K562 (cell line): ENCODE data around the gene POC5. TPM values are rescaled to one million over a fixed set of nuclear protein-coding genes. Genes with fewer than 3 reads are reported as not detected.

Source experiments
- CC2D1A ChIP-seq: fragments of 450-650 bp; IDR thresholded peaks from 2 replicates; pipeline ENCODE4 v1.6.1; 2017; ENCODE audit warnings: mild to moderate bottlenecking
- CCAR2 ChIP-seq: fragments of 200-400 bp; formaldehyde crosslinking; IDR thresholded peaks from 2 replicates; pipeline ENCODE4 v1.6.1; 2017; ENCODE audit warnings: mild to moderate bottlenecking, low read depth, low read length
- CEBPG ChIP-seq, 3 experiments: fragments of 200-800 bp in 1 of 3; sonication (Bioruptor generic) in 1 of 3; sonication (generic) in 1 of 3; formaldehyde crosslinking in 1 of 3; IDR thresholded peaks in 2 of 3; conservative IDR thresholded peaks in 1 of 3; 2 replicates each; pipeline versions ENCODE4 v1.6.1 to v1.8.0; 2016 to 2022; ENCODE audit warnings: missing compliant biosample characterization in 2 of 3, missing genetic modification characterization in 2 of 3, mild to moderate bottlenecking in 1 of 3, missing genetic modification reagents in 1 of 3
- CHD2 ChIP-seq: IDR thresholded peaks from 2 replicates; pipeline ENCODE4 v1.6.1; 2011; ENCODE audit warnings: low read depth, low read length
- E2F3 ChIP-seq: fragments of 250-450 bp; sonication (Bioruptor Pico); IDR thresholded peaks from 2 replicates; pipeline ENCODE4 v1.4.0; 2020; ENCODE audit warnings: mild to moderate bottlenecking
- EP400 ChIP-seq: fragments of 450-650 bp; IDR thresholded peaks from 2 replicates; pipeline ENCODE4 v1.6.1; 2017; ENCODE audit warnings: antibody characterized with exemption, mild to moderate bottlenecking, moderate library complexity
- GTF2F1 ChIP-seq: IDR thresholded peaks from 2 replicates; pipeline ENCODE4 v1.6.1; 2011; ENCODE audit warnings: low read depth, low read length, improper control_type of control experiment
- HMGN3 ChIP-seq: IDR thresholded peaks from 2 replicates; pipeline ENCODE4 v1.6.1; 2011; ENCODE audit warnings: borderline replicate concordance, low read depth, mild to moderate bottlenecking, mixed read lengths, low read length; ENCODE audit not compliant: insufficient read length; ENCODE audit errors: extremely low read depth
- IRF2 ChIP-seq: sonication (generic); formaldehyde crosslinking; IDR thresholded peaks from 2 replicates; pipeline ENCODE4 v1.8.1; 2022; ENCODE audit warnings: mild to moderate bottlenecking, missing genetic modification reagents
- JUN ChIP-seq, 2 experiments: sonication (generic) in 1 of 2; formaldehyde crosslinking in 1 of 2; IDR thresholded peaks; 2 replicates each; pipeline versions ENCODE4 v1.6.1 to v1.8.0; 2012 to 2022; ENCODE audit warnings: borderline replicate concordance in 2 of 2, mild to moderate bottlenecking in 2 of 2, improper control_type of control experiment in 1 of 2, low read depth in 1 of 2, low read length in 1 of 2, missing genetic modification reagents in 1 of 2
- KDM4B ChIP-seq, 2 experiments: fragments of 450-650 bp in 1 of 2; sonication (generic) in 1 of 2; IDR thresholded peaks; 2 replicates each; pipeline ENCODE4 v1.6.1; 2016 to 2017; ENCODE audit warnings: borderline replicate concordance in 2 of 2, antibody characterized with exemption in 1 of 2, low read depth in 1 of 2, mild to moderate bottlenecking in 1 of 2
- L3MBTL2 ChIP-seq: fragments of 450-650 bp; IDR thresholded peaks from 2 replicates; pipeline ENCODE4 v1.6.1; 2016; ENCODE audit warnings: mild to moderate bottlenecking, moderate library complexity
- MAFK ChIP-seq: IDR thresholded peaks from 2 replicates; pipeline ENCODE4 v1.6.1; 2011; ENCODE audit warnings: low read length, improper control_type of control experiment
- MBD2 ChIP-seq: sonication (generic); IDR thresholded peaks from 2 replicates; pipeline ENCODE4 v1.6.1; 2016; ENCODE audit warnings: low read depth, borderline replicate concordance
- MYBL2 ChIP-seq, 2 experiments: fragments of 450-650 bp in 1 of 2; sonication (generic) in 1 of 2; formaldehyde crosslinking in 1 of 2; IDR thresholded peaks; 2 replicates each; pipeline versions ENCODE4 v1.6.1 to v1.8.1; 2017 to 2022; ENCODE audit warnings: borderline replicate concordance in 1 of 2, inconsistent platforms in 1 of 2, low read depth in 1 of 2, mild to moderate bottlenecking in 1 of 2, missing genetic modification reagents in 1 of 2, moderate library complexity in 1 of 2
- MYNN ChIP-seq, 2 experiments: sonication (generic); formaldehyde crosslinking in 1 of 2; IDR thresholded peaks; 2 replicates each; pipeline versions ENCODE4 v1.5.0 to v1.6.1; 2016 to 2020; ENCODE audit warnings: antibody characterized with exemption in 1 of 2, missing genetic modification reagents in 1 of 2
- NCOA2 ChIP-seq, 2 experiments: fragments of 450-650 bp; IDR thresholded peaks; 2 replicates each; pipeline ENCODE4 v1.6.1; 2018; ENCODE audit warnings: mild to moderate bottlenecking in 2 of 2, moderate library complexity in 1 of 2; ENCODE audit not compliant: partially characterized antibody in 2 of 2
- NFE2 ChIP-seq: IDR thresholded peaks from 2 replicates; pipeline ENCODE4 v1.6.1; 2014; ENCODE audit warnings: antibody characterized with exemption, low read depth
- NR2C2 ChIP-seq, 2 experiments: fragments of 200-800 bp in 1 of 2; sonication (Bioruptor generic) in 1 of 2; sonication (generic) in 1 of 2; formaldehyde crosslinking in 1 of 2; IDR thresholded peaks; 2 replicates each; pipeline versions ENCODE4 v1.6.1 to v1.8.0; 2016 to 2022; ENCODE audit warnings: mild to moderate bottlenecking in 1 of 2, missing compliant biosample characterization in 1 of 2, missing genetic modification characterization in 1 of 2, missing genetic modification reagents in 1 of 2
- SAP30 ChIP-seq: fragments of 200-600 bp; sonication (generic); IDR thresholded peaks from 2 replicates; pipeline ENCODE4 v1.6.1; 2012; ENCODE audit warnings: borderline replicate concordance, low read depth, mild to moderate bottlenecking, moderate library complexity, low read length, control low read depth, inconsistent platforms; ENCODE audit not compliant: insufficient read depth, poor library complexity, severe bottlenecking
- ZNF224 ChIP-seq: sonication (generic); formaldehyde crosslinking; IDR thresholded peaks from 2 replicates; pipeline ENCODE4 v1.8.0; 2022; ENCODE audit warnings: mild to moderate bottlenecking, missing genetic modification reagents
- ZNF23 ChIP-seq: fragments of 250-450 bp; sonication (Bioruptor Pico); IDR thresholded peaks from 2 replicates; pipeline ENCODE4 v1.4.0; 2020; ENCODE audit warnings: mild to moderate bottlenecking
- ZNF24 ChIP-seq: fragments of 450-650 bp; IDR thresholded peaks from 2 replicates; pipeline ENCODE4 v1.6.1; 2016
- ZNF282 ChIP-seq: sonication (generic); formaldehyde crosslinking; IDR thresholded peaks from 2 replicates; pipeline ENCODE4 v1.8.1; 2023; ENCODE audit warnings: missing genetic modification reagents
- polyA plus RNA-seq, 8 experiments: library from polyadenylated mRNA; depleted of rRNA in 4 of 8; stranded (reverse) in 5 of 8; unstranded in 3 of 8; fragments of >200 nt; fragmentation: Nextera tagmentation in 2 of 8; fragmentation: Illumina TruSeq in 1 of 8; extraction: Ambion mirVana in 2 of 8; extraction: Trizol in 1 of 8; gene quantifications; 2 replicates each; pipeline versions ENCODE4 v1.2.1 to v1.2.3, GENCODE V29; 2011 to 2014; ENCODE audit warnings: inconsistent platforms in 1 of 8, missing spikeins in 1 of 8
- total RNA-seq, 7 experiments: library from RNA; depleted of rRNA in 6 of 7; stranded (reverse); fragments of >200 nt in 6 of 7; fragmentation: Illumina TruSeq in 2 of 7; extraction: Trizol in 2 of 7; gene quantifications; 2 replicates each; pipeline versions ENCODE4 v1.2.1 to v1.2.3, GENCODE V29; 2011 to 2021; ENCODE audit warnings: low replicate concordance in 1 of 7
- TF ChIP-seq, protein P1 (sequence below): fragments of 450-650 bp; IDR thresholded peaks from 2 replicates; pipeline ENCODE4 v1.6.1; 2016; ENCODE audit warnings: borderline replicate concordance

The POC5 gene
- total and polyA plus RNA-seq, 9 of the 15 experiments (the other 6 are each of a cell fraction or from before 2014, with no cell fraction given) = 14.5 to 38.2 (median 27.0) TPM

DNA sequence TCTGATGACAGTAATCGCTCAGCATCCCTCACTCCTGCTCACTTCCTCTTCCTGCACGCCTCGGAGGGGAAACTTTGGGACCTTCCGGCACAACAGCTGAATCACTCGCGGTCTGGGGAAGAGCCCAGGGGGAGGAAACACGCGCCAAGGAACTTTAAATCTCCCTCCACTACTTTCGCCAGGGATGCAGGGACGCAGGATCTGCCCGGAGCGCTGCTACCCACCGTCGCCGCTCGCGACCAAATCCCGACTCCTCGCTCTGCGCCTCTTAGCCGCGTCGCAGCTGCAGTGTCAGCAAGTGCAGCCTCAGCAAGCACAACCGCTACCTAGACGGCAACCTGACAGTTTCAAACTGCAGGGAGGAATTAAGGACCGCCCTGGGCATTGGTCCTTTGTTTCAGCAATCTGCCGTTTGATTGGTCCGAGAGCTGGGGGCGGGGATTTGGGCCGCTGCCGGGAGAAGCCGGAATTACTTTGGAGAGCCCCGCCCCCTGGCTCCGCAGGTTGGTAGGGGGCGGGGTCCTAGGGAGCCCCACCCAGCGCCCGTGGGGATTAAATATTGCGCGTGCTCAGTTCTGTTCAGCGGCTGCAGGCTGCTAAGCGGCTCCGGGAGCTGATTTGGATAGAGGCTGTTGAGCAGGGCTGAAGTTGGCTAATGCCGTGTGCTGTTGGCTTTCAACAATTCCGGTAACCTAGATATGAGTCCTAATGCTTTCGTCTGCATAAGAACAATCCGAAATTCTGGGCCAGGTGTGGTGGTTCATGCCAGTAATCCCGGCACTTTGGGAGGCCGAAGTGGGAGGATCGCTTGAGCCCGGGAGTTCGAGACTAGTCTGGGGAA, at the start of gene POC5 (continued):
- TF ChIP-seq ZNF224 (CRISPR knock-in tag) = peak; percentile 32; the same call in 1 of the 2 replicates
- TF ChIP-seq E2F3 (CRISPR knock-in tag) = peak; percentile 78
- no peak; the same call in 1 of the 2 replicates for TF ChIP-seq JUN (IDR thresholded peaks at IDR 0.05; ENCODE audit: borderline replicate concordance, low read depth, low read length)
- no peak for TF ChIP-seq JUN (CRISPR knock-in tag; IDR thresholded peaks at IDR 0.05; ENCODE audit: borderline replicate concordance)
- no peak for TF ChIP-seq MYNN (IDR thresholded peaks at IDR 0.05)
- TF ChIP-seq MYNN (CRISPR knock-in tag; IDR thresholded peaks at IDR 0.05) = no peak
- peak in 1 of 2 experiments; percentile 79; a peak in 1 of 4 replicates for TF ChIP-seq KDM4B (IDR thresholded peaks at IDR 0.05; ENCODE audit: borderline replicate concordance in 2 of 2, low read depth in 1 of 2)
- TF ChIP-seq MBD2 = peak; percentile 99
- TF ChIP-seq IRF2 (CRISPR knock-in tag) = no peak
- TF ChIP-seq NCOA2 (IDR thresholded peaks at IDR 0.05; ENCODE audit: partially characterized antibody in 2 of 2) = no peak
- TF ChIP-seq CEBPG (CRISPR knock-in tag; IDR thresholded peaks at IDR 0.05) = no peak
- peak in 1 of 2 experiments; percentile 54; a peak in 1 of 4 replicates for TF ChIP-seq CEBPG (tag; conservative IDR thresholded peaks at IDR 0.05 in 1 of 2, IDR thresholded peaks at IDR 0.05 in 1 of 2)
- TF ChIP-seq ZNF24 = no peak
- TF ChIP-seq L3MBTL2 = peak; percentile 79
- peak; percentile 77 for TF ChIP-seq MAFK
- TF ChIP-seq EP400 = peak; percentile 100
- peak; percentile 69; the same call in 1 of the 2 replicates for TF ChIP-seq CHD2
- TF ChIP-seq SAP30 = peak; percentile 98
- TF ChIP-seq GTF2F1 = peak; percentile 54; the same call in 1 of the 2 replicates
- peak; percentile 93 for TF ChIP-seq CC2D1A
- peak; percentile 84 for TF ChIP-seq NFE2
- TF ChIP-seq NR2C2 (CRISPR knock-in tag; IDR thresholded peaks at IDR 0.05) = no peak
- TF ChIP-seq NR2C2 (tag; IDR thresholded peaks at IDR 0.05) = peak; percentile 83
- peak; percentile 99 for TF ChIP-seq MYBL2 (IDR thresholded peaks at IDR 0.05; ENCODE audit: low read depth)
- TF ChIP-seq MYBL2 (CRISPR knock-in tag; IDR thresholded peaks at IDR 0.05; ENCODE audit: borderline replicate concordance) = peak; percentile 42; the same call in 1 of the 2 replicates
- TF ChIP-seq ZNF282 (CRISPR knock-in tag) = no peak
- TF ChIP-seq CCAR2 = no peak
- TF ChIP-seq, protein P1, sequence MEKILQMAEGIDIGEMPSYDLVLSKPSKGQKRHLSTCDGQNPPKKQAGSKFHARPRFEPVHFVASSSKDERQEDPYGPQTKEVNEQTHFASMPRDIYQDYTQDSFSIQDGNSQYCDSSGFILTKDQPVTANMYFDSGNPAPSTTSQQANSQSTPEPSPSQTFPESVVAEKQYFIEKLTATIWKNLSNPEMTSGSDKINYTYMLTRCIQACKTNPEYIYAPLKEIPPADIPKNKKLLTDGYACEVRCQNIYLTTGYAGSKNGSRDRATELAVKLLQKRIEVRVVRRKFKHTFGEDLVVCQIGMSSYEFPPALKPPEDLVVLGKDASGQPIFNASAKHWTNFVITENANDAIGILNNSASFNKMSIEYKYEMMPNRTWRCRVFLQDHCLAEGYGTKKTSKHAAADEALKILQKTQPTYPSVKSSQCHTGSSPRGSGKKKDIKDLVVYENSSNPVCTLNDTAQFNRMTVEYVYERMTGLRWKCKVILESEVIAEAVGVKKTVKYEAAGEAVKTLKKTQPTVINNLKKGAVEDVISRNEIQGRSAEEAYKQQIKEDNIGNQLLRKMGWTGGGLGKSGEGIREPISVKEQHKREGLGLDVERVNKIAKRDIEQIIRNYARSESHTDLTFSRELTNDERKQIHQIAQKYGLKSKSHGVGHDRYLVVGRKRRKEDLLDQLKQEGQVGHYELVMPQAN = peak; percentile 99
- no peak for TF ChIP-seq ZNF23 (CRISPR knock-in tag)
- peak; percentile 35 for TF ChIP-seq HMGN3
